ENCODE measurements around the gene CELF5.
A peak's percentile ranks its signal among the peaks of the same experiment; 100 is the strongest.
"Not testable (repeated sequence)": the region's sequence is repeated elsewhere in the genome, so short reads cannot be mapped to it uniquely, and the experiment has no call there.

CELF5 gene

DNA sequence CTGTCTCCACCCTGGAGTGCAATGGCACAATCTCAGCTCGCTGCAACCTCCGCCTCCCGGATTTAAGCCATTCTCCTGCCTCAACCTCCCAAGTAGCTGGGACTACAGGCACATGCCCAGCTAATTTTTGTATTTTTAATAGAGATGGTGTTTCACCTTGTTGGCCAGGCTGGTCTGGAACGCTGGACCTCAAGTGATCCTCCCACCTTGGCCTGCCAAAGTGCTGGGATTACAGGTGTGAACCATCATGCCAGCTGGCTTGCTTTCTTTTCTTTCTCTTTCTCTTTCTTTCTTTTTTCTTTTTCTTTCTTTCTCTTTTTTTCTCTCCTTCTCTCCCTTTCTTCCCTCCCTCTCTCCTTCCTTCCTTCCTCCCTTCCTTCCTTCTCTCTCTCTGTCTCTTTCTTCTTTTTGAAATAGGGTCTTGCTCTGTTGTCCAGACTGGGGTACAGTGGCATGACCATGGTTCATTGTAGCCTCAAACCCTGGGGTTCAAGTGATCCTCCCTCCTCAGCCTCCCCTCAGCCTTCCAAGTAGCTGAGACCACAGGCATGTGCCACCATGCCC is 108.6 kb downstream of the CELF5 start:
- no peak for DNase-seq
- in situ Hi-C loops (cut with MboI; ENCODE audit: low pct_unique_long_range_greater_than_20kb, low sequenced_read_pairs), result no loop called here

DNA sequence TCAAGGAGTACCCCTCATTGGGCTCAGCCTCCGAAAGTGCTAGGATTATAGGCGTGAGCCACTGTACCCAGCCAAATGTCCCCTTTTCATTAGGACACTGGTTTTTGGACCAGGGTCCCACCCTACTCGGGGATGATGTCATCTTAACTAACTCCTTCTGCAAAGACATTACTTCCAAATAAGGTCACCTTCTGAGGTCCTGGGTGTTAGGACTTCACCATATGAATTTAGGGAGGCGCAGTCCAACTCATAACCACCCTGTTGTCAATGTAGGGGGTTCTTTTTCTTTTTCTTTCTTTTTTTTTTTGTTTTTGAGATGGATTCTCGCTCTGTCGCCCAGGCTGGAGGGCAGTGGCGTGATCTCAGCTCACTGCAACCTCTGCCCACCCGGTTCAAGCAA is 109.2 kb downstream of the CELF5 start:
- in situ Hi-C loops (cut with MboI; ENCODE audit: low pct_unique_long_range_greater_than_20kb, low sequenced_read_pairs), result no loop called here
- DNase-seq, result no peak

DNA sequence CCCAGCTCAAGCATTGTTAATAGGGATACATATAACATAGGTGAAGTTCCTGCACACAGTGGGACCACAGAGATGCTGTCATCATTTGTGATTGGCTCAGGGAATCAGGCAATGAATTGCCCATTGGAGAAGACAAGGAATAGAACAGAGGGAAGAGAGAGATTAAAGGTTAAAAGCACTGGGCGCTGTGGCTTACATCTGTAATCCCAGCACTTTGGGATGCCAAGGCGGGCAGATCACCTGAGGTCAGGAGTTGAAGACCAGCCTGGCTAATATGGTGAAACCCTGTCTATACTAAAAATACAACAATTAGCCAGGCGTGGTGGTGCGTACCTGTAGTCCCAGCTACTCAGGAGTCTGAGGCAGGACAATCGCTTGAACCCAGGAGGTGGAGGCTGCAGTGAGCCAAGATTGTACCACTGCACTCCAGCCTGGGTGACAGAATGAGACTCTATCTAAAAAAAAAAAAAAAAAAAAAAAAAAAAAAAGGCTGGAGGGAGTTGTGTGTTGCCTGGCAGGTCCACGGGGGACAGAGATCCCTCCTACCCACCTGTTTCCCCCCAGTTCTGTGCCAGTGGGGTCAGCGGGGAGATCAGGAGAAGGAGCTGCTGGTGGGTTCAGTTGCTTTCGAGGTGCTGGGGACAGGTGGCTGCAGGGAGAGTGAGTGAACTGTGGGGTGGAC is 110.4 kb downstream of the CELF5 start:
- in situ Hi-C loops (cut with MboI; ENCODE audit: low pct_unique_long_range_greater_than_20kb, low sequenced_read_pairs); DNase-seq: not testable (repeated sequence)

DNA sequence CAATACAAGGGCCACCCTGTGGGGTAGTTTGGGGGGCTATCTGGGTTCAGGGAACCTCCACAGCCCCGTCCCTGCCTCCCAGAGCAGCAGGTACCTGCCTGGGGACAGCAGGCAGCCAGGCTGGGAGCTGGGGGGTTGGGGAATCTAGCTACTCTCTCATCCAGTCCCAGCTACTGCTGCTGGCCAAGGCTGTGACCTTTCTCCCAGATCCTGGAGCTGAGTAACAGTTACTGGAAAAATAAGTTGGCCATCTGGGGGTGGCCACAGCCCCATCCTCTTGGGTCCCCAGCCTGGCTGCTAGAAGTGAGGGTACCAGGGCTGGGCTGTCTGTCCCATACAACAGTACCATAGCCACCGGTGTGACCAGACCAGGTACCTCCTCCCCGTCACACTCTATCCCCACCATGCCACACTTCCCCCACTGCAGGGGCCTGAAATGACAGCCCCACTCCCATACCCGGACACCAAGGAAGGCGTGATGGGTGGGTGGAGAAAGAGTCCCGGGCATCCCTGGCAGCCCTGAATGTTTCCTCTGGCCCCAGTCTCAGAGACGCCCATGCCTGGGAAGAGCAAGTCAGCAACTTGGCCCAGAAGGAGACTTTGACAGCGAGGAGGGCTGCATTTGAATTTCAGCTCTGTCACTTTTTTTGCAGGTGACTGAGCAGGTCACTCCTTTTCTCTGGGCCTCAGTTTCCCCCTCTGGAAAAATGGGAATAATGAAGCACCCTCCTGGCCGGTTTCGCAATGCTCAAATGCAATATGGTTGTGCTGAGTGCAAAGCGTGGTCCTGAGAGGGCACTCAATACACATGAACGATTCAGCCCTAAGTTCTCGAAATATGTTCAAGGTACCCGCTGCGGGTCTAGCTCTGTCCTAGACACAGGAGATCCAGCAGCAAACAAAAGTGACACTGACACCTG is 111.2 kb downstream of the CELF5 start:
- no peak for DNase-seq
- in situ Hi-C loops (cut with MboI; ENCODE audit: low pct_unique_long_range_greater_than_20kb, low sequenced_read_pairs), result no loop called here

DNA sequence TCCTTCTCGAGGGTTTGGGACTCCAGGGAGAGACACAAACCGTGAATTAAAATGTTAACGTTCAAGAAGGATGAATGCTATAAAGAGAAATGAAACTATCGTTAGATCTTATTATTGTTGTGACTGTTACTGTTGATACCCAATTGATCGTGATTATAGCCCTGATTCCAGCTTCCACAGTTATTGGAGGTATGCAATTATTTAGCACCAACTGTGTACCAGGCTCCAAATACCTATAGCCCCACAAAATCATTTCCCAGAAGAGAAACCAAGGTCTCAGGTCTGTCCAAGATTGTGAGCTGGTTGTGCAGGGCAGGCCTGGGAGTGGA is 111.9 kb downstream of the CELF5 start:
- in situ Hi-C loops (cut with MboI; ENCODE audit: low pct_unique_long_range_greater_than_20kb, low sequenced_read_pairs), result no loop called here
- DNase-seq, result no peak

DNA sequence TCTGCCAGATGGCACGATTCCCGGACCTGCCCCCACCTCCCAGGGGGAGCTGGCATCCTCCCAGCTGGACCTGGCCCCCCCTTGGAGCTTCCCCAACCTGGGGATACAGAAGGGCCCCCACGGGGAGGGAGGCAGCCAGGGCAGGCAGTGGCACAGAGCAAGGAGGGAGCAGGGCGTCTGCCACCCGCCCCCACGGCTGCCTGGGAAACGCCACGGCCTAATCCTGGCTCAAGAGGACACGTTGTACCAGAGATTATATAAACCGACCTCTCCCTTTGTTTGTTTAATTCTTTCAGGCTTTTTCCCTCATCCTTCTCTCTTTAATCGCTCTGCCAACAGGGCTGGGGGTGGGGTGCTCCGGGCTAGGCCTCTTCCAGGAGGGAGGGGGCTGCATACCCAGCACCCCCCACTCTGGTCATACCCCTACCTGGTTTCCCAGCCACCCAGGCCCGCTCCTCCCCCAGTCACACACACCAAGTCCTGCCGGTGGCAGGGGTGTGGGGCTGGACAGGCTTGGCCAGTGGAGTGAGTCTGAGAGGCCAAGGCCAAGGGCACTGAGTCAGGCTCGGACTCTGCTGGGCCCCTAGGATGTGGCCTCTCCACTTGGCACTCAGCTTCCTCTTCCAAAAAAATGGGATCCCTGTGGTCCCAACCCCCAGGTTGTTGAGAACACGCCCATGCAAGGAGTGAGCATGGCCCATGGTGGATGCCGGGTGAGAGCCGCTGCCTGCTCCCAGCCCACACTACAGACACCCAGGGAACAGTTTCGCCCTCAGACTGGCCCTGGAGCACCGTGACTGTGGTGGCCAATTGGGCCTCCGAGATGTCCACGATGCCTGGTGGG is 112.4 kb downstream of the CELF5 start:
- in situ Hi-C loops (cut with MboI; ENCODE audit: low pct_unique_long_range_greater_than_20kb, low sequenced_read_pairs), result no loop called here
- no peak for DNase-seq

DNA sequence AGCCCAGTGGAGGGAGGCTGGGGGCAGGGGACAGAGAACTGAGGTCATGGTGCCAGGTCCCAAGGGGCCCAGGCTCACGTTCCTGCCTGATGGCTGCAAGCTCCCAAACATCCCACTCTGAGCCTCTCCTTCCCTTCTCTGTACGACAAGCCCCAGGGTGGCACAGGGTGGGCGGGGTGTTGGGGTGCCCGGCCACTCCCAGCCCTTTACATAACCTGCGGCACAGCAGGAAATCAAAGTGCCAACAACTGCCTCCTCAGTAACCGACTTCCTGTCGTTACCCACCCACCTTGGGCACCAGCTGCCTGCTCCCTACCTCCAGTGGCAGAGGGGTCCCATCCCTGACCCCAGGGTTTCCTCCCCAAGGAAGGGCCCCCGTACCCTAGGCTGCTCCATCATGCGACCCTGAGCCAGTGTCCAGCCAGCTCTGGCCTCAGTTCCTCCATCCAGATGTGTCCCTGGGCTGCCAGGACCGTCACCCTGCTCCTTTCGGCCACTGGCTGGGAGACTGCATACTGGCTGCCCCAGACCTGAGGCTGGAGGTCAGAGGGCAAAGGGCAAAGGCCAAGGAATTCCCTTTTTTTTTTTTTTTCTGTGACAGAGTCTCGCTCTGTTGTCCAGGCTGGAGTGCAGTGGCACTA is 114.2 kb downstream of the CELF5 start:
- DNase-seq, result no peak
- in situ Hi-C loops (cut with MboI; ENCODE audit: low pct_unique_long_range_greater_than_20kb, low sequenced_read_pairs), result no loop called here

DNA sequence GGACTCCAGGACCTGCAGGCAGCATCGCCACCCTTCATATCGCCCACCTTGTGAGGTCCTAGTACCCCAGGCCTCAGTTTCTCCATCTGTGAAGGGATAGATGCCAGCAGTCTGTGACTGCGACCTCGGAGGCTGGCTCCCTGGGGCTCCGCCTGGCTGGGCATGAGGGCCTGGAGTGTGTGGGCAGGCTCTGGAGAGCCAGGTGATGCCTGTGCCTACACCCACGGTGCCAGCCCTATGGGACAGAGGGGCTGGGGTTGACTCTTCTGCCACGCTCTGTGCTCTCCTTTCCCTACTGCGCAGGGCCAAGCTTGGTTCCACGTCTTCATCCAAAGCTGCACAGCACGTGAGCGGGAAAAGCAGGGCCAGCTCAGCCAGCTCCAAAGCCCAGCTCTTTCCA is 115.9 kb downstream of the CELF5 start:
- in situ Hi-C loops (cut with MboI; ENCODE audit: low pct_unique_long_range_greater_than_20kb, low sequenced_read_pairs), result no loop called here
- no peak for DNase-seq

DNA sequence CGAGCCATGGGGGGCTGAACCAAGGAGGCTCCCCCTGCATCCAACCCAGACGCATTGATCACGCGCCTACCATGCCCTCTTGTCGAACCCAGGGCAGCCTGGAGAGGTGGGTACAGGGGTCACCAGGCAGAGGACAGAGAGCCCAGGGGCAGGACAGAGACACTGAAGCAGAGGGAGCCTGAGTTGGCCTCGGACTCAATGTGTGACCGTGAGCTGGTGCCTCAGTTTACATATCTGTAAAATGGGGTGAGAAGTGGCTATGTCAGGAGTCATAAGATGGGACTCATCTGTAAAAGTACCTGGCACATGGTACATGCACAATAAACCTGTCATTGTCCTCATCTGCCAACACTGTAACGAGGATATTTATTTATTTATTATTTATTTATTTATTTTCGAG is 117.8 kb downstream of the CELF5 start:
- in situ Hi-C loops (cut with MboI; ENCODE audit: low pct_unique_long_range_greater_than_20kb, low sequenced_read_pairs), result no loop called here
- DNase-seq, result no peak

DNA sequence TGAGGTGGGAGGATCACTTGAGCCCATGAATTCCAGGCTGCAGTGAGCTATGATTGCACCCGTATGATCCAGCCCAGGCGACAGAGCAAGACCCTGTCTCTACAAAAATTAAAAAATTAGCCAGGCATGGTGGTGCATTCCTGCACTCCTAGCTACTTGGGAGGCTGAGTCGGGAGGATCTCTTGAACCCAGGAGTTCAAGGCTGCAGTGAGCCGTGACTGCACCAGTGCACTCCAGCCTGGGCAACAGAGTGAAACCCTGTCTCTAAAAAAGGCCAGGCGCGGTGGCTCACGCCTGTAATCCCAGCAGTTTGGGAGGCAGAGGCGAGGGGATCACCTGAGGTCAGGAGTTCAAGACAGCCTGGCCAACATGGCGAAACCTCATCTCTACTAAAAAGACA is 118.5 kb downstream of the CELF5 start:
- in situ Hi-C loops (cut with MboI; ENCODE audit: low pct_unique_long_range_greater_than_20kb, low sequenced_read_pairs); DNase-seq: not testable (repeated sequence)

DNA sequence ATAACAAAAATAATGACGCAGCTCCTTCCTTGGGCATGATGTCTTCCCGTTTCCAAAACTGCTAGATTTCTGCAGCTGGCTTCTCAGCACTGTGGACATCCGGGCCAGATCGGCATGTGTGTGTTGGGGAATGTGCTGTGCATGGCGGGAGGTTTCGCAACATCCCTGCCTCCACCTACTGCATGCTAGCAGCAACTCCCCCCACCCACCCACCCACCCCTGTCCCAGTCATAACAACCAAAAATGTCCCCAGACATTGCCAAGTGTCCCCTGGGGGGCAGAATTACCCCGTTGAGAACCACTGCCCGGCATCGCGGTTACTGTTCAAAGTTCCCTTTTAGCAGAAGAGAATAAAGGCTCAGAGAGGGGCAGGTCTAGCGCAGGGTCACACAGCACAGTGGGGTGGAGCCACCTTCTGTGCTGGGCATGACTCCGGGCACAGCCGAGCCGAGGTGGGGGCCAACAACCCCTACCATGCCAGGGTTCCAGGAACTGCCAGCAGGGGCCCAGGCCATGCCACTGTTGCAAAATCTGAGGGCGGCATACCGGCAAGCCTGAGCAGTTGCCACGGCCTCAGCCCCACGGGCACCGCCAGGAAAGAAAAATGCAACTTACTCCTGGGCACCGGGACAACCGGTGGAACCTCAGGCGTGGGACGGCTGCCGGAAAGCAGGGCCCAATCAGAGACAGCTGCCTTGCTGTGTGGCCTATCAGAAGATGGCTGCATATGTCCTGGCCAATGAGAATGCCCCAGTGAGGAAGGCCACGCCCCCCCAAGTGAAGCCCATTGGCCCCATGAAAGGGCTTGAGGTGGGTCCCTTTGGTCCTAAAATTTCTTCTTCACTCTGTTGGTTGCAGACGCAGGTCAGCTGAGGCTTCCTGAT is 119.4 kb downstream of the CELF5 start:
- peak; percentile 85 for DNase-seq
- in situ Hi-C loops (cut with MboI; ENCODE audit: low pct_unique_long_range_greater_than_20kb, low sequenced_read_pairs), result no loop called here

DNA sequence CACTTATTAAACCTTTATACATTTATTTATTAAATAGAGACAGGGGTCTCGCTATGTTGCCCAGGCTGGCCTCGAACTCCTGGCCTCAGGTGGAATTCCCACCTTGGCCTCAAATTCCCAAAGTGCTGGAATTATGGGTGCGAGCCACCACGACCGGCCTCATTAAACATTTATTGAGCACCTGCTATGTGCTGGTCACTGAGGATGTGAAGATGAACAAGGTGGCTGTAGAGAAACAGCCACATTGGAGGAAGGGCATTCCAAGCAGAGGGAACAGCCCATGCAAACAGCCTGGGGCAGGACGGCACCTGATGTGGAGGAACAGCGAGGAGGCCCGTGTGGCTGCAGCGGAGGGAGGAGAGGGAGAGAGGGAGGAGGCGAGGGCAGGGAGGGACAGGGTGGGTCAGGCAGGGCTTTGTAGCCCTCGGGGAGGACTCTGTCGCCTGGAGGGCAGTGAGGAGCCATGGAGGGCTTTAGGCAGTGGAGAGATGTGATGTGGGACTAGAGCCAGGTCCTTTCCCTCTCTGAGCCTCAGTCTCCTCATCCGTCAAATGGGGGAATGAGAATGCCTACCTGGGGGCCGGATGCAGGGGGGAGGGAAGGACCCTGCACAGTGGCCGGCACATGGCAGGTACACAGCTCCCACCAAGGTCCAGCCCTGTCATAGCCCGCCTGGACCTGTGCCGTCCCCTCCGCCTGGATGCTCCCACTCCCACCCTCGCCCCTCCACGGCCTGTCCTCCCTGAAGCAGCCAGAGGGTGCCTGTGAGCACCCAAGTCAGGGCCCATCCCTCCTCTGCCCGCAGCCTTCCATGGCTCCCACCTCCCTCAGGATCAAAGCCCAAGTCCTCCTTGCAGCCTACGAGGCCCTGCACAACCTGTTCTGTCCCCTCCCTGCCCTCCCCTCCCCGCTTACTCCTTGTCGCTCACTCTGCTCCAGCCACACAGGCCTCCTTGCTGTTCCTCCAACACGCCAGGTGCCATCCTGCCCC is 120.4 kb downstream of the CELF5 start:
- in situ Hi-C loops (cut with MboI; ENCODE audit: low pct_unique_long_range_greater_than_20kb, low sequenced_read_pairs), result no loop called here
- DNase-seq, result no peak

DNA sequence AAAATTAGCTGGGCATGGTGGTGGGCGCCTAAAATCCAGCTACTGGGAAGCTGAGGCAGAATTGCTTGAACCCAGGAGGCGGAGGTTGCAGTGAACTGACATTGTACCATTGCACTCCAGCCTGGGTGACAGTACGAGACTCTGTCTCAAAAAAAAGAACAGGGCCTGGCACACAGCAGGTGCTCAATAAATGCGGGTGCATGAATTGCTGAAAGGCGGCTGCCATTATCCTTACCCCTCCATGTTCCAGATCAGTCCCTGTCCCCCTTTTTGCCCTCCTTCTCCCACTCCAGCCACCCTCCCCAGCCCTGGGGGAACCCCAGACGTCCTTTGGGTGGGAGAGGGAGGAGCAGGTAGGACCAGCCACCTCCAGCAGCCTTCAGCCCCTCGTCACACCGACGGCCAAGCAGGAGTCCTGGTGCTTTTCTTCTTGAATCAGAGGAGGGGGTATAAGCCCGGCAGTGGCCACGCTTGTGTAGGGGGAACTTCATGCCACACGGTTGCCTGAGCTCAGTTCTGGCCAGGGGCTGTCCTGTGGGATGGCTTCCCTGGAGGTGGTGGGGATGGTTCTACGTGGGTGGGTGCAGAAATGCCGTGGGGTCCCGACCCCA is 121.5 kb downstream of the CELF5 start:
- no peak for DNase-seq
- in situ Hi-C loops (cut with MboI; ENCODE audit: low pct_unique_long_range_greater_than_20kb, low sequenced_read_pairs), result no loop called here
